Liver (tissue), 9 donors: ENCODE measurements around the gene PEAK1. TPM values are rescaled to one million over a fixed set of nuclear protein-coding genes. Genes with fewer than 3 reads are reported as not detected.

ENCODE experiments used
- DNase-seq: peaks from one replicate; pipeline ENCODE4 v3.0.0-alpha.2; 2017; ENCODE audit warnings: low spot score
- H3K27ac ChIP-seq, 2 donors: one replicate each; pipeline ENCODE4 v1.7.0; 2013; ENCODE audit warnings: inconsistent platforms in 2 of 2, low read length in 2 of 2, control low read depth in 1 of 2, low read depth in 1 of 2, mild to moderate bottlenecking in 1 of 2
- H3K27me3 ChIP-seq, 4 donors: one replicate each; pipeline versions ENCODE4 v1.6.1 to v1.7.0; 2013; ENCODE audit warnings: low read length in 3 of 4, inconsistent platforms in 1 of 4, mild to moderate bottlenecking in 1 of 4, moderate library complexity in 1 of 4; ENCODE audit not compliant: control insufficient read depth in 4 of 4, insufficient read depth in 4 of 4
- H3K36me3 ChIP-seq, 4 donors: one replicate each; pipeline versions ENCODE4 v1.6.1 to v1.7.0; 2013; ENCODE audit warnings: low read length in 3 of 4, mild to moderate bottlenecking in 3 of 4, low read depth in 1 of 4, moderate library complexity in 1 of 4; ENCODE audit not compliant: control insufficient read depth in 4 of 4, insufficient read depth in 3 of 4
- H3K4me1 ChIP-seq, 4 donors: one replicate each; pipeline versions ENCODE4 v1.6.1 to v1.7.0; 2013; ENCODE audit warnings: low read length in 3 of 4, mild to moderate bottlenecking in 3 of 4, moderate library complexity in 1 of 4; ENCODE audit not compliant: control insufficient read depth in 4 of 4, insufficient read depth in 4 of 4
- H3K4me3 ChIP-seq, 3 donors: one replicate each; pipeline versions ENCODE4 v1.6.1 to v1.7.0; 2013; ENCODE audit warnings: low read length in 3 of 3, control low read depth in 1 of 3, low read depth in 1 of 3, mild to moderate bottlenecking in 1 of 3
- H3K9ac ChIP-seq, 2 donors: one replicate each; pipeline ENCODE4 v1.7.0; 2013; ENCODE audit warnings: low read length in 2 of 2, mild to moderate bottlenecking in 2 of 2, moderate library complexity in 2 of 2, control low read depth in 1 of 2, low read depth in 1 of 2
- H3K9me3 ChIP-seq, 4 donors: one replicate each; pipeline versions ENCODE4 v1.6.1 to v1.7.0; 2013; ENCODE audit warnings: low read length in 3 of 4; ENCODE audit not compliant: control insufficient read depth in 4 of 4
- ATF3 ChIP-seq: IDR thresholded peaks from 2 replicates; pipeline ENCODE4 v1.6.1; 2016; ENCODE audit warnings: antibody characterized with exemption
- CTCF ChIP-seq: fragments of 150-350 bp; IDR thresholded peaks from 2 replicates; pipeline ENCODE4 v1.5.1; 2017; ENCODE audit warnings: improper control_type of control experiment, low read depth, low read length; ENCODE audit not compliant: missing input control
- EGR1 ChIP-seq, 2 donors: IDR thresholded peaks; 2 replicates each; pipeline ENCODE4 v1.6.1; 2016 to 2018; ENCODE audit warnings: antibody characterized with exemption in 2 of 2, low read depth in 2 of 2
- GABPA ChIP-seq, 2 donors: IDR thresholded peaks in 1 of 2; conservative IDR thresholded peaks in 1 of 2; 2 replicates each; pipeline ENCODE4 v1.6.1; 2016; ENCODE audit warnings: antibody characterized with exemption in 2 of 2, mild to moderate bottlenecking in 1 of 2, moderate library complexity in 1 of 2
- JUND ChIP-seq, 2 donors: IDR thresholded peaks; 2 replicates each; pipeline ENCODE4 v1.6.1; 2016; ENCODE audit warnings: antibody characterized with exemption in 2 of 2
- MAX ChIP-seq: IDR thresholded peaks from 2 replicates; pipeline ENCODE4 v1.6.1; 2016; ENCODE audit warnings: antibody characterized with exemption
- NR2F2 ChIP-seq: IDR thresholded peaks from 2 replicates; pipeline ENCODE4 v1.6.1; 2016; ENCODE audit warnings: antibody characterized with exemption
- RAD21 ChIP-seq, 2 donors: IDR thresholded peaks; 2 replicates each; pipeline ENCODE4 v1.6.1; 2016; ENCODE audit warnings: antibody characterized with exemption in 2 of 2, mild to moderate bottlenecking in 2 of 2
- REST ChIP-seq: IDR thresholded peaks from 2 replicates; pipeline ENCODE4 v1.6.1; 2016; ENCODE audit warnings: antibody characterized with exemption, mild to moderate bottlenecking
- TAF1 ChIP-seq: conservative IDR thresholded peaks from 2 replicates; pipeline ENCODE4 v1.6.1; 2016; ENCODE audit warnings: antibody characterized with exemption, mild to moderate bottlenecking
- YY1 ChIP-seq: IDR thresholded peaks from 2 replicates; pipeline ENCODE4 v1.6.1; 2016; ENCODE audit warnings: antibody characterized with exemption, mild to moderate bottlenecking
- ZBTB33 ChIP-seq: IDR thresholded peaks from 2 replicates; pipeline ENCODE4 v1.6.1; 2016; ENCODE audit warnings: antibody characterized with exemption
- WGBS: extraction: QIAGEN DNeasy Blood & Tissue Kit; methylation state at CpG from one replicate; pipeline ENCODE4 v1.1.7; 2013; 5-methylcytosine and 5-hydroxymethylcytosine counted together
- polyA plus RNA-seq, 2 donors: library from polyadenylated mRNA; stranded (reverse) in 1 of 2; unstranded in 1 of 2; fragments of 200-250 nt in 1 of 2; fragments of >200 nt in 1 of 2; fragmentation: Nextera tagmentation in 1 of 2; extraction: Ambion mirVana in 1 of 2; gene quantifications; one replicate each; pipeline versions ENCODE4 v1.2.1 to v1.2.3, GENCODE V29; 2013 to 2015
- total RNA-seq, 2 donors: library from RNA; depleted of rRNA; stranded (reverse); fragments of >200 nt; gene quantifications; one replicate each; pipeline ENCODE4 v1.2.3, GENCODE V29; 2014
- donor health status: healthy.
- donor health status: healthy.
- donor health status: healthy.
- donor health status: healthy.
- donor health status: healthy.

PEAK1 gene
- total and polyA plus RNA-seq, 4 donors, result 1.8 to 14.9 (median 5.8) TPM

- DNase-seq, result no peak
- TF ChIP-seq TAF1, result no peak
- no peak for TF ChIP-seq NR2F2
- no peak for TF ChIP-seq JUND (IDR thresholded peaks at IDR 0.05)
- no peak for TF ChIP-seq RAD21 (IDR thresholded peaks at IDR 0.05)
- no peak for TF ChIP-seq ATF3
- TF ChIP-seq GABPA (IDR thresholded peaks at IDR 0.05 in 1 of 2, conservative IDR thresholded peaks at IDR 0.05 in 1 of 2), result no peak
- no peak for TF ChIP-seq REST
- H3K27me3 ChIP-seq, result no peaks in the 10 kb centered on the region
- H3K9me3 ChIP-seq, result no peaks in the 10 kb centered on the region
- H3K4me1 ChIP-seq, result peaks cover 0 to 4% (median 0%) of the 10 kb centered on the region in 4 donors
- H3K27ac ChIP-seq, result no peak overlapping the region
- H3K9ac ChIP-seq, result no peak overlapping the region
- H3K36me3 ChIP-seq, result no peaks in the 10 kb centered on the region
- 96% methylated on average over 6 of the region's 6 CpGs for WGBS
- H3K4me3 ChIP-seq, result no peak overlapping the region
Observed at GRCh38 chr15:77180270-77180669, 239.6 kb downstream of the PEAK1 start.

- Histone ChIP-seq H3K9me3 (no peaks in the 10 kb centered on the region), H3K4me1 (peaks cover 0 to 4% (median 0%) of the 10 kb centered on the region in 4 donors), H3K27me3 (no peaks in the 10 kb centered on the region), H3K36me3 (no peaks in the 10 kb centered on the region), H3K27ac (no peak overlapping the region), H3K4me3 (no peak overlapping the region), H3K9ac (peak overlapping the region in 1 of 2 donors; percentile 7)
- DNase-seq, result no peak
- TF ChIP-seq YY1 (no peak), EGR1 (IDR thresholded peaks at IDR 0.05; ENCODE audit: low read depth in 2 of 2) (no peak), NR2F2 (no peak), CTCF (no peak), MAX (no peak), JUND (IDR thresholded peaks at IDR 0.05) (no peak), ZBTB33 (no peak)
Observed at GRCh38 chr15:77179541-77179998, 240.3 kb downstream of the PEAK1 start.
